PC-3 (cell line): ENCODE results near the gene PTPRN2. TPM values are rescaled to one million over a fixed set of nuclear protein-coding genes. Genes with fewer than 3 reads are reported as not detected.

Experiments used
- ATAC-seq: fragments of 200-7000 bp; cut with Tn5 transposase; 2 replicates; pipeline ENCODE4 v1.9.1; 2020; ENCODE audit warnings: mild to moderate bottlenecking, moderate library complexity
- BruUV-seq: library from RNA; stranded (reverse); fragments of 400-500 nt; replicated peaks from 2 replicates; lab custom pipeline; 2021; lab: Mats Ljungman, UMichigan
- CTCF ChIA-PET: fragments of 300-600 bp; sonication (Branson Sonifier 250); formaldehyde crosslinking; loops from one replicate; lab custom pipeline; 2022; ENCODE audit warnings: antibody characterized with exemption; lab: Charles Lee
- POLR2A ChIA-PET: fragments of 300-600 bp; sonication (Branson Sonifier 250); formaldehyde crosslinking; loops from one replicate; lab custom pipeline; 2022; ENCODE audit warnings: antibody characterized with exemption; ENCODE audit not compliant: unreplicated experiment; lab: Charles Lee
- DNase-seq: peaks from one replicate; pipeline ENCODE4 v3.0.0-alpha.2; 2015
- H2AFZ ChIP-seq: fragments of 300-600 bp; sonication (generic); 2 replicates; pipeline ENCODE4 v1.6.0; 2016; ENCODE audit warnings: antibody characterized with exemption, low read length
- H3F3A ChIP-seq: fragments of 300-600 bp; sonication (generic); one replicate; pipeline ENCODE4 v1.6.0; 2017; ENCODE audit warnings: antibody characterized with exemption, low read length, control low read depth, mild to moderate bottlenecking; ENCODE audit not compliant: unreplicated experiment
- H3K27ac ChIP-seq: fragments of 300-600 bp; sonication (generic); 2 replicates; pipeline ENCODE4 v1.5.1; 2016; ENCODE audit warnings: mild to moderate bottlenecking, low read length
- H3K27me3 ChIP-seq: fragments of 300-600 bp; sonication (generic); 2 replicates; pipeline ENCODE4 v1.6.1; 2016; ENCODE audit warnings: low read length, mixed read lengths
- H3K36me3 ChIP-seq: fragments of 300-600 bp; sonication (generic); 2 replicates; pipeline ENCODE4 v1.6.1; 2016; ENCODE audit warnings: low read depth, mixed run types, low read length, mixed read lengths
- H3K4me1 ChIP-seq: fragments of 300-600 bp; sonication (generic); 2 replicates; pipeline ENCODE4 v1.5.1; 2016; ENCODE audit warnings: low read length; ENCODE audit not compliant: insufficient read depth
- H3K4me2 ChIP-seq: fragments of 300-600 bp; sonication (generic); 2 replicates; pipeline ENCODE4 v1.6.0; 2016; ENCODE audit warnings: low read length
- H3K4me3 ChIP-seq: fragments of 300-600 bp; sonication (generic); 2 replicates; pipeline ENCODE4 v1.5.1; 2016; ENCODE audit warnings: mild to moderate bottlenecking, low read length, mixed read lengths
- H3K79me2 ChIP-seq: fragments of 300-600 bp; sonication (generic); 2 replicates; pipeline ENCODE4 v1.6.1; 2017; ENCODE audit warnings: low read length, mixed read lengths
- H3K9ac ChIP-seq: fragments of 300-600 bp; sonication (generic); 2 replicates; pipeline ENCODE4 v1.6.0; 2016; ENCODE audit warnings: mild to moderate bottlenecking, low read length
- H3K9me2 ChIP-seq: fragments of 300-600 bp; sonication (generic); replicated peaks from 2 replicates; pipeline ENCODE4 v1.6.1; 2016; ENCODE audit warnings: mixed run types, low read length, mixed read lengths
- H3K9me3 ChIP-seq: fragments of 300-600 bp; sonication (generic); 2 replicates; pipeline ENCODE4 v1.6.1; 2016; ENCODE audit warnings: low read length, mixed read lengths
- H4K20me1 ChIP-seq: fragments of 300-600 bp; sonication (generic); 2 replicates; pipeline ENCODE4 v1.6.1; 2016; ENCODE audit warnings: low read length, mixed read lengths
- CTCF ChIP-seq: fragments of 300-600 bp; sonication (generic); conservative IDR thresholded peaks from 2 replicates; pipeline ENCODE4 v1.5.1; 2017; ENCODE audit warnings: antibody characterized with exemption, low read depth, mild to moderate bottlenecking, low read length
- EZH2 ChIP-seq: fragments of 300-600 bp; sonication (generic); IDR thresholded peaks from one replicate; pipeline ENCODE4 v1.6.1; 2017; ENCODE audit warnings: antibody characterized with exemption, mild to moderate bottlenecking, low read length; ENCODE audit not compliant: unreplicated experiment
- EZH2phosphoT487 ChIP-seq: fragments of 300-600 bp; sonication (generic); IDR thresholded peaks from 2 replicates; pipeline ENCODE4 v1.6.1; 2018; ENCODE audit warnings: mild to moderate bottlenecking, antibody characterized with exemption, low read length, borderline replicate concordance
- intact Hi-C: fragments of 100-400 bp; cut with micrococcal nuclease; formaldehyde crosslinking; loops from 2 replicates; pipeline ENCODE4 v1.9.0; 2023
- total RNA-seq: library from RNA; depleted of rRNA; stranded (reverse); fragments of >200 nt; gene quantifications from 2 replicates; pipeline ENCODE4 v1.2.3, GENCODE V29; 2014

The PTPRN2 gene
- total RNA-seq, 1 experiment from 2014 or later = 3.2 TPM

GRCh38 chr7:158574308-158575036 is 13.2 kb downstream of the PTPRN2 start:
- POLR2A ChIA-PET = no interaction called here

GRCh38 chr7:158573310-158573709 is 14.3 kb downstream of the PTPRN2 start:
- intact Hi-C loops = no loop called here
- H3K9me2 ChIP-seq = no peaks in the 10 kb centered on the region
- no TSS peak for BruUV-seq
- H3K4me1 ChIP-seq = no peaks in the 10 kb centered on the region
- CTCF ChIA-PET = no interaction called here
- POLR2A ChIA-PET = no interaction called here
- no peaks in the 10 kb centered on the region for H3K36me3 ChIP-seq
- H3K4me3 ChIP-seq = no peak overlapping the region
- no peak overlapping the region for H2AFZ ChIP-seq
- no peaks in the 10 kb centered on the region for H3K27me3 ChIP-seq
- ATAC-seq (no peak), DNase-seq (no peak)
- no peak for TF ChIP-seq EZH2
- H4K20me1 ChIP-seq = no peaks in the 10 kb centered on the region
- no peaks in the 10 kb centered on the region for H3K79me2 ChIP-seq
- no peak overlapping the region for H3K27ac ChIP-seq
- H3F3A ChIP-seq = no peaks in the 10 kb centered on the region
- no peak overlapping the region for H3K4me2 ChIP-seq
- no peak overlapping the region for H3K9ac ChIP-seq
- no peaks in the 10 kb centered on the region for H3K9me3 ChIP-seq

More at GRCh38 chr7:158574308-158575036, 13.2 kb downstream of the PTPRN2 start:
- Histone ChIP-seq H3K36me3 (no peaks in the 10 kb centered on the region), H3K4me3 (no peak overlapping the region), H3F3A (no peaks in the 10 kb centered on the region), H3K79me2 (no peaks in the 10 kb centered on the region), H2AFZ (no peak overlapping the region), H3K4me2 (no peak overlapping the region), H4K20me1 (no peaks in the 10 kb centered on the region), H3K4me1 (no peaks in the 10 kb centered on the region), H3K27me3 (no peaks in the 10 kb centered on the region), H3K9me2 (no peaks in the 10 kb centered on the region), H3K9me3 (0 out of 2 replicates have a peak, but pooled peaks cover 2% of the 10 kb centered on the region), H3K27ac (no peak overlapping the region), H3K9ac (no peak overlapping the region)
- intact Hi-C loops = no loop called here
- no peak for TF ChIP-seq EZH2phosphoT487
- TF ChIP-seq EZH2 = no peak
- no peak for TF ChIP-seq CTCF
- DNase-seq (no peak), ATAC-seq (peak; percentile 20; the same call in 1 of the 2 replicates)
- CTCF ChIA-PET = no interaction called here
- no TSS peak for BruUV-seq

DNA sequence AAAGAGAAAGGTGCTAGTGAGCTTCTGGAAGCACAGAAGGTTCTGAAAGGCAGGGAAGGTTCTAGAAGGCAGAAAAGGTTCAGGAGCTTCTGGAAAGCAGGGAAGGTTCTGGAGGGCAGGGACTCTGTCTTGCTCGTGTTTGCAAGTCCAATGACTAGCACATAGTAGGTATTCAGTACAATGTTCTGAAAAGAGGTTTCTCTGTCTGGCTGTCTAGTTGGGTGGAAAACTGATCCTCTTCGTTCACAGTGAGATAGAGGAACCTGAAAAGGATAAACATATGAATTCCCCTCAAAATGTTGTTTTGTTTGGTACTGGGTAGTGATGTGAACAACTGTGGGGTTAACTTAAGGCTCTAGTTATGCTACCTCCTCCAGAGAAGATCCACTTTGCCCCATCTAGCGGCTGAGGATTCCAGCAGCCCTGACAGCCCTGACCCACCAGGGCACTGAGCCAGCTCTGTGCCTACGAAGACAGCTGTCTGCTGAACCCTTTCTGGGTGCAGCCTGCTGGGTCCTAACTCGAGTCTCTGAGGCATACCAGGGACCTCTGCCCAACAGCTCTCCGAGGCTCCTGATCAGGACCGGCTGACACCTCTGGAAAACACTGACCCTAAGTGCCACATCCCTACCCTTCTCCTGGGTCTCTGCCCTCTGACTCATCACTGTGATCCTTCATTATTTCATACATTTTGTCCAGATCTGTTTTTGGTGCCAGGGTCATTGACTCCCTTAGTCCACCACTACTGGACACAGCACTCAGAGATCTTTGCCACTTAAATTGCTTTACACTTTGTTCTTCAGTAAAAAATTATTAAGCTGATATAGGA is 15.4 kb downstream of the PTPRN2 start:
- H3K4me3 ChIP-seq = no peak overlapping the region
- no peaks in the 10 kb centered on the region for H3K79me2 ChIP-seq
- intact Hi-C loops = no loop called here
- H3K27ac ChIP-seq = no peak overlapping the region
- no peak overlapping the region for H3K4me2 ChIP-seq
- no peak for ATAC-seq
- no peak for DNase-seq
- POLR2A ChIA-PET = no interaction called here
- H3F3A ChIP-seq = no peaks in the 10 kb centered on the region
- no peaks in the 10 kb centered on the region for H3K4me1 ChIP-seq
- H3K27me3 ChIP-seq = no peaks in the 10 kb centered on the region
- no peak overlapping the region for H2AFZ ChIP-seq
- no peak overlapping the region for H3K9ac ChIP-seq
- no peaks in the 10 kb centered on the region for H3K9me3 ChIP-seq
- BruUV-seq = no TSS peak
- no peaks in the 10 kb centered on the region for H3K9me2 ChIP-seq
- H3K36me3 ChIP-seq = no peaks in the 10 kb centered on the region
- no peaks in the 10 kb centered on the region for H4K20me1 ChIP-seq
- TF ChIP-seq CTCF (no peak), EZH2 (no peak), EZH2phosphoT487 (no peak)
- CTCF ChIA-PET = no interaction called here
